ENCODE data around the gene ALDH4A1.

The ALDH4A1 gene

DNA sequence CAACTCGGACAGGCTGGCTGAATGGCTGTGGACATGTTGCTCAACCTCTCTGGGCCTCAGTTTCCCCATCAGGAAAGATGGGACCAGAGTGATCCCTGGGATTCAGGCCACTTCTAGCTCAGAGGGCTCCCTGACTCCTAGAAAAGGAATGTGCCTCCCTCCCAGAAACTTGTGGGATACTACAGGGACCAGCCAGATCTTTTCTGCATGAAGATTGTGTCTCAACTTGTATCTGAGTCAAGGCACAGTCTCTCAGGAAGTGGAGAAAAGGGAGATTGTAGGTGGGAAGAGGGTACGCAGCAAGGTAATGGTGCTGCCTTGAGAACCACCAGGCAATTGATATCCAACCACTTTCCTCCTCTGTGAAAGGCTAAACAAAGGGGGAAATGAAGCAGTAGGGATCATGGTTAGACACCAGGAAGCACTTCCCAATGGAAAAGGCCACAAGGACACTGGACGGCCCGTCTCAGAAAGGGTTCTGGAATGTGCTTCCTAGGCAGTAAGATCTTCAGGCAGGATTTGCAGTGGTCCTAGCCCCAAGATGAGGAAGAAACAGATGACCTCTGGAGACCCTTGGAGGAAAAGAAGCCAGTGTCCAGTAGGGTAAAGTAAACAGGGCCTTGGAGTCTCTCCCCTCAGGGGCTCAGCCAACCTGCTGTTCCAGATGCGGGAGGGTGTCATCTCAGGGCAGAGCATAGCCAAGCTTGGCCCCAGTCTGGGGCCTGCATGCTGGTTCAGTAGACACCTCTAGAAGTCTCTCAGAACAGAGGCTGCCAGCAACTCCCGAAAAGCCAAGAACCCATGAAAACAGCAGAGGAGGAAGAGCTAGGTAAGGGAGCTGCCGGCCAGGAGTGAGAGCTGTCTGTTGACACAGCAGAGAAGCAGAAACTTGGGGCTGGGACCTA lies 37.3 kb upstream of the ALDH4A1 start:
- FAIRE-seq: no peak

GRCh38 chr1:18938707-18939070 lies 36.3 kb upstream of the ALDH4A1 start:
- no peak for FAIRE-seq

DNA sequence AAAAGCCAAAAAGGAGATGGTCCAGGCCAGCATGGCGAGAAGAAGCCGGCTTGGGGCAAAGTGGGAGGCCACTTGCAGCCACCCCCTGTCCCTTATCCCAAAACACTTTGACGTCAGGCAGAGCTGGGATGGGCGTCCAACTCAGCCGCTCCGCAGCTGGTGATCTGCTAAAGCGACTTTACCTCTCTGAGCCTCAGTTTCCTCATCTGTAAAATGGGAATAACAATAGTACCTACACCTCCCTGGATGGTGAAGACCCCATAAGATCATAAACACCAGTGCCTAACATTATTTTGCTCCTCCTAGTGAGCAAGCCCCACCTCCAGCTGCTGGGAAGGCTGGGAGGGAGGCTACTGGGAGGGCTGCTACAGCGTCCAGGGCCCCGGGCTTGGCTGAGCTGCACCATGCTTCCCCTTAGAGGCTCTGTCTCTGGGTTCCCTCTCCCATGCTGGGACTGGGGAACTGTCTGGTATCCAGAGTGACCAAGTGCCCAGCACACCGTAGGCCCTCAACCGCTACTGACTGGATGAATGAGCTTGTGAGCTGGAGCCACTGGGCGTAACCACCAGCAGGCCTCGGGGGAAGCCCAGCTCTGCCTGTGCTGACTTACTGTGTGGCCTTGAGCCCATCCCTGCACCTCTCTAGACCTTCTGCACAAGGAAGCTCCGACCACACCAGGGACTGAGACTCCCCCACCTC lies 35.8 kb upstream of the ALDH4A1 start:
- no peak for FAIRE-seq

DNA sequence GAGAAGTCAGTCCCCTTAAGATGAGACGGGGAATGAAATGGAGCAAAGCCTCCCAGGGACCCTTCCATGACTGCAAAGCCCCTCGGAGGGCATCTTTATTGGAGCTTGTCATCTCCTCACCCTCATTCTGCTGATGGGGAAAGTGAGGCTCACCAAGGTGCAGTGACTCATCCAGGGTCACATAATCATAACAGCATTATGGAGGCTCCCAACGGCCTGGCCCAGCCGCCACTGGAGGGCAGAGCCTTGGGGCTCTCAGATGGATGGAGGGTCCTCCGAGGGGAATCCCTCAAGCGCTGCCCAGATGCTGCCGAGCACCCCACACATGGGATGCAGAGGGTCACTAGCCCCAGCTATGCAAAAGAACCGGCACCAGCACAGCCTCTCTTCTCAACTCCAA lies 35.2 kb upstream of the ALDH4A1 start:
- no peak for FAIRE-seq

- FAIRE-seq: no peak
Observed at GRCh38 chr1:18936814-18937481, 34.6 kb upstream of the ALDH4A1 start.

GRCh38 chr1:18936471-18936813 lies 34.1 kb upstream of the ALDH4A1 start:
- FAIRE-seq: no peak

- no peak for FAIRE-seq
Observed at GRCh38 chr1:18934205-18935000, 32.0 kb upstream of the ALDH4A1 start.

- FAIRE-seq: no peak
Observed at GRCh38 chr1:18932879-18933278, 30.5 kb upstream of the ALDH4A1 start.

DNA sequence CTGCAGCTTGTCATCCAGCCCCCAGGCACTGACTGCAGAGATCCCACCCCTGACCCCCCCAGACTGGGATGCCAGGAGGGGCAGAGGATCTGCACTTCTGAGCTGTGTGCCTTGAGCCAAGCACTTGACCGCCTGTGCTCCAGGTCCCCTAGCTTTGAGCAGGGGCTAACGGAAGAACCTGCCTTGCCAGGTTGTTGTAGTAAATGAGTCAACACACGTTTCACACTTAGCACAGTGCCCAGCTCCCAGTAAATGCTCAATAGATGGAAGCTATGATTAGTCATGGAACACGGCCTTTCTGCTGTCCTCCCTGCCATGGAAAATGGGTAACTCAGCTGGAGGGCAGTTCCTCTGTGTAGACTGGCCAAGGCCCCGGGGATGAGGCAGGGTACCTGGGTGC lies 30.0 kb upstream of the ALDH4A1 start:
- no peak for FAIRE-seq

GRCh38 chr1:18931730-18932129 lies 29.4 kb upstream of the ALDH4A1 start:
- FAIRE-seq: no peak

DNA sequence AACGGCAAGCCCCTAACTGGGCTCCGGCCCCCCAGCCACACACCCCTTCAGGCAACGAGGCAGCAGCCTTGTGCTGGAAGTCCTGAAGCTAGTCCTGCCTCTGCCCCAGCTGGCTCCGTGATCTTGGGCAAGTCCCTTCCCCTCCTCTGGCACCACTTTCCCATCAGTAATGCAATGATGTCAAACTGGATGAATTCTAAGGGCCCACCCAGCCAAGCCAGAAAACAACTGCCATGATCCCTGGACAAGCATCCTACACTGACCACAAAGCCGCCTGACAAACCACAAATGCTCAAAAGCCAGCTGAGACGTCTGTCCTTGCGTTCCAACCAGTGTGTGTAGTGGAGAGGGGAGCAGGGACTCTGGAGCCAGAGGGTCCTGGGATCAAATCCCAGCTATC lies 27.3 kb upstream of the ALDH4A1 start:
- no peak for FAIRE-seq

DNA sequence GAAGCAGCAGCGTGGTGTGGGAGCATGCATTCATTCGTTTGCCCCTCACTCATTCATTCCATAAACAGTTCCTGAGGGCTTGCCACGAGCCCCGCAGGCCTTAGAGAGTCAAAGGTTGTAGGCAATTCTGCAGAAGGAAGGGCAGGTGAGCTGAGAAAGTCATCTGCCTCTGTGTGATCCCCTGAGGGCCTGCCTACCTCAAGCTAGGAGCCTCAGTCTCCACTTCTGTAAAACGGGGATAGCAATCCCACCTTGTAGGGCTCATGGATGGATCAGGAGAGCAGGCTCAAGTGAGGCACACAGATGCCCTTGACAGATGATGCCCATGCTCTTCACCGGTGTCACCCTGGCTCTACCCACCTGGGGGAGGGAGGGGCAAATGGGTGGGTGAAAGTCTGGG lies 26.6 kb upstream of the ALDH4A1 start:
- FAIRE-seq: no peak

DNA sequence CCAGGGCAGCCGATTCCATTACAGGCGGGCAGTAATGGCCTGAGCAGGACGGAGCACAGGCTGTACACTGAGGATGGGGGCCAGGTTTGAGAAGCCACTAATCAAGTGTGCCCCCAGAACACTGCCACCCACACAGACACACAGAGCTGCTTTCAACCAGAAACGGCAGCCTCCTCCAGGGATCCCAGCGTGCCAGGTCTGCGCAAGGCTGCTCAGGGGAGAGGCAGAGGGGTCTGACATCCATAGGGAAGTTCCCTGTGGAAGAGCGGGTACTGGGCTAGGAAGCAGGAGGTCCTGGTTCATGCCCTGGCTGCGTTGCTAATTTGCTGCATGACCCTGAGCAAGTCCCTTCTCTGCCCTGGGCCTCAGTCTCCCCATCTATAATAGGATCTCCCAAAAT lies 26.1 kb upstream of the ALDH4A1 start:
- no peak for FAIRE-seq

DNA sequence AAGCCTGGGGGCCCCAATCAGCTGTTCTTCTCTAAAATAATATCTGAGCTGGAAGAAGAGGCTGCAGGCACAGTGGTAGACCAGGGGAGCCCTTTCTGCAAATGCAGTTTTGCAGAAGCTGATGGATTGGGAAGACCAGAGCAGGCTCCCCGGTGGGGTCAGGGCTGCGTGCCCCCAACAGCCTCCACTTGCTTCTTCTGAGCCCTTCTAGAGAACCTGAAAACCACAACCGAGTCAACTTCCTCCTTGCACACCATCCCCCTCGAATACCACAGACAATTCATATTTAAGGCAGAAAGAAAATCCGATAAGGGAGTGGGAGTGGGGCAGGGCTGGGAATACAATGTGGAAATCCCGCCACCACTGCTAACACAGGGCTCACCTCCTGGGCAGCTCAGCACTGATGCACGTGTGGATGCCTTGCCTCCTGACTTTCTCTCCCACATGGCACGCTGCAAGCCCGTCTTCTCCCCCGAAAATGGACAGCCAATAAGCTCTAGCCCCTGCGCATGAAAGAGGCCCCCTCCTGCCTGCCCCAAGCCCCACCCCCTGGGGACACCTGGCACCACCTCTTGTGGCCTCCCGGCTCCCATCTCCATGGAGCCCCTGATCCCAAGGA lies 25.4 kb upstream of the ALDH4A1 start:
- no peak for FAIRE-seq

DNA sequence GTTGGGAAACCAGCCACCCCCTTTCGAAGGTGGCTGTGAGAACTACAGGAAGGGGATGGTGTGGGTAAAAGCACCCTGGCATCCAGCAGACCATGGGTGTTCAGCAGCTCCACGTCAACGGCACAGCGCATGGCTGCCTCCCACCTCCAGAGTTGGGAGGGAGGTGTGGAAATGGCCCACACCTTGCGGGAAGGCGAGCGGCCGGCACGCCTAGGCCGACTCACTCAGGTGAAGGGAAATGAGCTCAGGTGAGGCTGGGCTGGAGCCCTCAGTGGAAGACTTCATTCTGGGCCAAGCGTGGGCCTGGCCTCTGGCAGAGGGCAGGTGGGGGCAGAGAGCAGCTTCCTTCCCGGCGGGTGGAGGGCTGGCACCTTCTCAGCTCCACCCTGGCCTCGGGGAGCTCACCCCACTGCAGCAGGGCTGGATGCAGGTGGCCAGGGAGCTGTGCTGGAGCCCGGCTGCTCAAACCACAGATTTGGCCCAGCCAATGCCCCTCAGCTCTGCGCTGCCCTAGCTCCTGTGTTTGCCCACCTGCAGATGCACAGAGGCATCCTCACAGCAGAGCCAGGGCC lies 24.8 kb upstream of the ALDH4A1 start:
- no peak for FAIRE-seq

DNA sequence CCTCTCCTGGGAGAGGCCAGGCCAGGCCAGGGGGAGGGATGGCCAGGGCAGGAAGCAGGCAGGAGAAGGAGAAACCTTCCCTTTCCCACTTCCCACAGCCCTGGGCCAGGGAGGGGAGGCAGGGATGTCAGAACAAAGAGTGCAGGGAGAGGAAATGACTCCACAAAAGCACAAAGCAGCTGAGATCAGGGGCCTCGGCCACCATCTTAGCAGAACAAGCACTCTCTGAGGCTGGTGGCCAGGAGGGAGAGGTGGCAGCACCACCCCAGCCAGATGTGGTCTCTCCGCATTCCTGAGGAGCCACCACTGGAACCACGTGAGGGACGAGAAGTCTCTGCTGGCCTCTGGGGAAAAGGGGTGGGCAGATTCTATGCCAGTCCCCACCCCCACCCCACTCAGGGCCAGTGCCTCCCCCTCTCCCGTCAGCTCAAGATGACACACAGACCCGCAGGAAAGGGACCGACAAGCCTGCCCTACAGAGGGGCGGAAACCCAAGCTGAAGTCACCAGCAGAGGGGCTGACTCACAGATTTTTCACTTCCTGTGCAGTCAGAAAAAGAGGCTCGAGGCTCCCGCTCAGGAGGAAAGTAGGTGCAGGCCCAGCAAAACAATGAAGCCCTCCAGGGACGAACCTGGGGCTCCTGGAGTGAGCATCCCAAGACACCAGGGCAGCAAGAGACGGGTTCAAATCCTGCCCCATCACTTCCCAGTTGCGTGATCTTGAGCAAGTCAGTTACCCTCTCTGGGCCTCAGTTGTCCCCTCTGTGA lies 24.1 kb upstream of the ALDH4A1 start:
- no peak for FAIRE-seq

GRCh38 chr1:18925279-18925678 lies 22.9 kb upstream of the ALDH4A1 start:
- no peak for FAIRE-seq

- no peak for FAIRE-seq
Observed at GRCh38 chr1:18924221-18924691, 21.9 kb upstream of the ALDH4A1 start.

DNA sequence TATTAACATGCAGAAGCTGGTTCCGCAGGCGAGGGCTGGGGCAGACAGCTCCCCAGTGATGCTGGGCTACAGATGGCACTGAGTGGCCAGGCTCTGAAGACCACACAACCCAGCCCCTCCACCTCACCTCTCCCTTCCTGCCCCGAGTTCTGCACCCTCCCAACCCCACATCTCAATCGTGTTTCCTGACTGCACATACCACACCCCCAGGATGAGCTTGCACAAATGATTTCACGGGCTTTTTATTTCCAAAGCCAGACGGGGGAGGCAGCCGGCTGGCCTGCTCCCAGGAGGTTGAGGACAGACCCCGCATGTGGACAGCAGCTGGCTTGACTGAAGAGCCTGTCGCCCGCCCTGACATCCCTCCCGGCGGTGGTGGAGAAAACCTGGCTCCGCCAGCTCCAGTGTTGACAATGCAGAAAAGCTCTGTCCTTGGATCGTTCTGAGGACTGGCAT lies 21.4 kb upstream of the ALDH4A1 start:
- no peak for FAIRE-seq

DNA sequence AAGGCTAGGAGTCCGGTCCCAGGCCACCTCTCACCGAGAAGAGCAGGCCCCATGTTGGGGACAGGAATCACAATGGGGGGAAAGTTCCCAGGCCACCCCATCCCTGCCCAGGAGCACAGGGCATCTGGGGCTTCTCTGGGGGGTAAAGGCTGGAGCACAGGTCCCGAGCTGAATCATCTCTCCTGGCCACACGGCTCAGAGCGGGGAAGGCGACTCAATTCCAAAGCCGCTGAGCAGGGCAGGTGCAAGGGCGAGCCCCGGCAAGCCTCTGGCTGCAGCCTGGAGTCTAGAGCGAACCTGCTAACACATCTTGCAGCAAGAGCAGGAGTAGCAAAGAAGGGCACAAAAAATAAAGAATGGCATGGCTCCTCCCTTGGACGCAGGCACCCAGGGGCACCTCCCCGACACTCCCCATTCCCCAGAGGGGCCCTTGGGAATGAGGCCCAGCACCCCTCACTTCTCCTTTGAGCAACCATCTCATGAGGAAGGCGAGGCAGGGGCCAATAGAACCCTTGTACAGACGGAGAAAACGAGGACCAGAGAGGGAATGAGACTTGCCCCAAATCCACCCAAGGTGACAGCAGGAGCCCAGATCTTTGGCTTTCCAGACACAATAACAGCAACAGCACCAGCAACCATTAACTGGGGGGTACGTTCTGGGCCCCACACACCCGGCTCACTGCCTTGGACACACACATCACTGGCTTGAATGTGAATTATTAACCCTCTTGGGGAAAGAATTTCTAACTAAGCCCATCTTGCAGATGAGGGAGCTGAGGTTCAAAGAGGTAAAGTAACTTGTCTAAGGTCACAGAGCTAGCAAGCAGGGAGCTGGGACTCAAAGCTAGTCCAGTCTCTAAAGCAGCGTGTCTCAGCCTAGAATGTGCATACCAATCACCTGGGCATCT lies 20.7 kb upstream of the ALDH4A1 start:
- no peak for FAIRE-seq

Measured in islet of Langerhans (tissue), 1 donor.